Frontal cortex (tissue), 4 donors: ENCODE results near the gene GADD45GIP1. TPM values are rescaled to one million over a fixed set of nuclear protein-coding genes. Genes with fewer than 3 reads are reported as not detected.
"Not testable (repeated sequence)": the region's sequence is repeated elsewhere in the genome, so short reads cannot be mapped to it uniquely, and the experiment has no call there.

ENCODE experiments used
- DNase-seq, 2 donors: peaks; one replicate each; pipeline ENCODE4 v3.0.0; 2012; ENCODE audit warnings: low spot score in 2 of 2
- FAIRE-seq: peaks from 2 replicates; lab custom pipeline; 2012; peaks lifted over from hg19 to GRCh38; lab: Jason Lieb, UNC
- small RNA-seq: library from RNA; depleted of rRNA; stranded (forward); fragments of <200 nt; gene quantifications from one replicate; pipeline ENCODE3, GENCODE V24; 2014
- total RNA-seq: library from RNA; depleted of rRNA; stranded (reverse); fragments of >200 nt; gene quantifications from one replicate; pipeline ENCODE4 v1.2.3, GENCODE V29; 2014
- donor health status: control.
- donor health status: control.
- donor health status: control.

Gene GADD45GIP1
- total RNA-seq, 1 donor from 2014 or later = 21.6 TPM

GRCh38 chr19:12921047-12921446 lies 36.0 kb downstream of the GADD45GIP1 start:
- no peak for DNase-seq
- no peak for FAIRE-seq

DNA sequence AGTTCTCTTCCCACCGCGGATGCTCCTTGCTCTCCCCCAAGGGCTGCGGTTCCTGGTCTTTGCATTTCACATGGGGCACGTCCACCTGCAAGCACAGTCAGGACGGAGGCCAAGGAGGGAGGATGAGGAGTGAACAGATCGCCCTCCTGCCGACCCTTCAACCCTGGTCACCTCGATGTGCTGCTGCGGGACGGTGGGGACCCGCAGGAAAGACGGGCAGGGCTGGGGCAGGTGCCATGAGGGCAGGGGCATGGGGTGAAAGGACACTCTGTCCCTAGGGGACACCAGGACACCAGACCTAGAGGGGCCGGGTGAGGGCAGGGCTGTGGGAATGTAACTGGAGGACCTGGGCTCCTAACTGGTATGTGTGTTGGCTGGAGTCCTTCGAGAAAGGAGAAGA lies 38.8 kb downstream of the GADD45GIP1 start:
- no peak for FAIRE-seq
- DNase-seq = no peak

- DNase-seq, FAIRE-seq: not testable (repeated sequence)
Observed at GRCh38 chr19:12915860-12916259, 41.2 kb downstream of the GADD45GIP1 start.

DNA sequence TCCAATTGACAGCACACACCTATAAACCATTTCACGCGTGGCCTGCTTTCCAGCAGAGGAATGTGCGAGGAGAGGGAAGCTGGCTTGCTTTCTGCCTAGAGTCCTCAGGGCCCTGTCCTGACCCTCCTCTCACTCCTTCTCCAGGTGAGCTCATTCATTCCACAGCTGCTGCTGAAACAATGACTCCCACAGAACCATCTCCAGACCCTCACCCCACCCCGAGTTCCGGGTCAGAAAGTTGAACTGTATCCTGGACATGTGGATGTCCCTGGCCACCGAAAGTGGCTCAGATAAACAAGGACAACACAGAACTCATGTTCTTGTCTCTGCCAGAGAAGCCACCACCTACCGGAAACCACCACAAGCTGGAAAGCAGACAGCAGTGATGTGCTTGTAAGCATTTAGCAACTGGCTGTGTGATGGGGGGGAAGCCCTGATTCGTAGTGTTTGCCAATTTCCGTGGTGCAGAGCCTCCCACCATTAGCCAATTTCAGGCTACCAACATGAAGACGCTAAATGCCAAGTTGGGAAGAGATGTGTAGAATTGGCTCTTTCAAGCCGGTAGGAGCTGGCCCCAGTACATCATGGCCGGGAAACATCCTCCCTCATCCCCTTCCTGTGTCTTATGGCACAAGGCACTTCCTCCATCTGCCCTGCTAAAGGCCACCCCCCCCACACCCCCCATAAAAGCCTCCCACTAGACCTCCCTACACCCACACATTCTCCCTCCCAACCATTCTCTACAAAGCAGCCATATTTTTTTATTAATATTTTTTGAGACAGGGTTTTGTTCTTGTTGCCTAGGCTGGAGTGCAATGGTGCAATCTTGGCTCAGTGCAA lies 43.0 kb downstream of the GADD45GIP1 start:
- DNase-seq = no peak
- FAIRE-seq = no peak

DNA sequence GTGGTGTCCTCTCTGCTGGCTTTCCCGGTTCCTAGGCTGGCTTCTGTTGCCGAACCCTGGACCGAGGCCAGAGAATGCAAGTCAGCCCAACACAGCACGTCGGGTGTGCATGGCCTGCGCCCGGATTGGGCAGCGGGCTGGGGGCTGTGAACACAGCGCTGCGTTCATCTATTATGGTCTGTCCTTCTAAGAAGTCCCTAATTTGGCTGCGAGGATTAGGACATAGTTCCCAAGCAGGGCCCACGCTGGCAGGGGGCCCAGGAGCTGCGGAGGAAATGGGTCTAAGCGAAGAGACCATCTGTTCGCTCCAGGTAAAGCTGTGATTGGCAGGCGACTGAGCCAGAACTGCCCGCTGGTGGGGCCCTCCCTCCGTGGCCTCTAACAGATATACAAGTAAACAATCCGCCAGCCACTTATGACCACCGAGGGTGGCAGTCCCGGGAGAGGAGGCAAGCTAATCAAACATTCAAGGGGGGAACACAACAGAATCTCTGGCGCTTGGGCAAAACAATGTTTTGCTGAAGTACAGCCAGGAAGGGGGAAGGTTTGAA lies 43.9 kb downstream of the GADD45GIP1 start:
- DNase-seq (peak in 1 of 2 donors; percentile 70), FAIRE-seq (no peak)

DNA sequence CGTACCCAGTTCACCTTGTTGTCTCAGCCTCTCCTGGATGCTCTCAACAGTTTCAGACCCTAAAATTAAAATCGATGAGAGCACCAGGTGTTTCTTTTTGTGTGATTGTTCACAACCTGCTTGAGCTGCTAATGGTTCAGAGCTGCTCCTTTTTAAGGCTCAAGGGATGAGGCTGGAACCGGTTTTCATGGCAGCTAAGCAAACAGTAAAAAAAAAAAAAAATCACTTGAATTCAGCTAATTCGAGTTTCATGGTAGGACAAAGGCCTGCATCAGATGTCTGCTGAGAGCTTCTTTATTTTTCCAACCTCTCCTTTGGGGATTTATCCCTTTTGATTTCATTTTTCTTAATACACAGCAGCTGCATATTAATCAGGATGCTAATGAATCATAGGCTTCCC lies 44.5 kb downstream of the GADD45GIP1 start:
- no peak for FAIRE-seq

DNA sequence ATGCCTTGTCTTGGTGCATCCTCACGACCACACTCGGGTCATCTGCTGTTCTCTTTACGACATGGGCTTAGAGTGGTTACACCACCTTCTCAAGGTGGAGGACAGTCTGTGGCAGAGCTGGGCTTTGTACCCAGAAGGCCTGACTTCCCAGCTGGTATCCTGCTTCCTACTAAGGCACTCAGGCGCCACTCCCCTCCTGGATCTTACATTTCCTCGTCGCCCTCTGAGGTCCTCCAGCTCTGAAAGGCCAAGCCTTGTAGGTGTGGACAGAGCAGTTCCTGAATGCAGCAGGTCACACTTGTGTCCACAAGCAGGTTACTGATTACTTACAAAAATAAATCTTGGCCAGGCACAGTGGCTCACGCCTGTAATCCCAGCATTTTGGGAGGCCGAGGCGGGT lies 49.9 kb downstream of the GADD45GIP1 start:
- FAIRE-seq (no peak), DNase-seq (no peak)

More for the DNA sequence above, 44.5 kb downstream of the GADD45GIP1 start:
- DNase-seq = no peak

Small RNAs within 50 kb of the gene (small RNA-seq; reads per million reads assigned to genes)
- gene MIR5695 (0.51 reads per million, percentile 40 among the genes with 10 or more reads in this experiment), gene MIR6515 (0.15 reads per million)

Other genes with a start within 250 kb of the GADD45GIP1 start
- 68.5 TPM for gene TNPO2, start 233.3 kb downstream of the GADD45GIP1 start, total RNA-seq
- gene TRIR, start 222.5 kb downstream of the GADD45GIP1 start, total RNA-seq = 216 TPM
- gene GET3, start 219.7 kb downstream of the GADD45GIP1 start, total RNA-seq = 85.2 TPM
- not detected for gene BEST2, start 205.4 kb downstream of the GADD45GIP1 start, total RNA-seq
- 14.3 TPM for gene HOOK2, start 181.7 kb downstream of the GADD45GIP1 start, total RNA-seq
- 16.3 TPM for gene JUNB, start 165.7 kb downstream of the GADD45GIP1 start, total RNA-seq
- 208 TPM for gene PRDX2, start 155.4 kb downstream of the GADD45GIP1 start, total RNA-seq
- 0.82 TPM for gene THSD8, start 155.2 kb downstream of the GADD45GIP1 start, total RNA-seq
- 15.9 TPM for gene RNASEH2A, start 150.6 kb downstream of the GADD45GIP1 start, total RNA-seq
- 1.6 TPM for gene RTBDN, start 122.6 kb downstream of the GADD45GIP1 start, total RNA-seq
- gene MAST1, start 118.7 kb downstream of the GADD45GIP1 start, total RNA-seq = 47.3 TPM
- 3.3 TPM for gene DNASE2, start 75.8 kb downstream of the GADD45GIP1 start, total RNA-seq
- gene KLF1, start 70.0 kb downstream of the GADD45GIP1 start, total RNA-seq = 0.41 TPM
- gene GCDH, start 66.1 kb downstream of the GADD45GIP1 start, total RNA-seq = 17.9 TPM
- 0.82 TPM for gene SYCE2, start 37.9 kb downstream of the GADD45GIP1 start, total RNA-seq
- 56.3 TPM for gene FARSA, start 23.5 kb downstream of the GADD45GIP1 start, total RNA-seq
- gene CALR, start 18.6 kb downstream of the GADD45GIP1 start, total RNA-seq = 298 TPM
- 18.3 TPM for gene RAD23A, start 11.4 kb downstream of the GADD45GIP1 start, total RNA-seq
- gene DAND5, start 12.4 kb upstream of the GADD45GIP1 start, total RNA-seq = under 0.01 TPM
- gene NFIX, start 38.3 kb upstream of the GADD45GIP1 start, total RNA-seq = 41.6 TPM
- 2.9 TPM for gene LYL1, start 145.6 kb upstream of the GADD45GIP1 start, total RNA-seq
- 17.9 TPM for gene TRMT1, start 159.5 kb upstream of the GADD45GIP1 start, total RNA-seq
- 16.3 TPM for gene NACC1, start 161.0 kb upstream of the GADD45GIP1 start, total RNA-seq
- 18.3 TPM for gene STX10, start 193.2 kb upstream of the GADD45GIP1 start, total RNA-seq
- gene IER2, start 193.2 kb upstream of the GADD45GIP1 start, total RNA-seq = 9.0 TPM